NCI-H2196 treated with DMSO at 0.1 percent for 48 hours (cell line): ENCODE data around the gene AMBRA1.
"Not testable (repeated sequence)": the region's sequence is repeated elsewhere in the genome, so short reads cannot be mapped to it uniquely, and the experiment has no call there.

ENCODE experiments used
- DNase-seq: peaks from one replicate; lab custom pipeline; 2025; ENCODE audit not compliant: unreplicated experiment; lab: John Stamatoyannopoulos, UW

AMBRA1 gene

GRCh38 chr11:46383974-46384701, 209.7 kb downstream of the AMBRA1 start:
- no peak for DNase-seq

GRCh38 chr11:46383404-46383758, 210.4 kb downstream of the AMBRA1 start:
- no peak for DNase-seq

- DNase-seq = peak; percentile 38
Observed at GRCh38 chr11:46382646-46383403, 211.0 kb downstream of the AMBRA1 start.

GRCh38 chr11:46381819-46382645, 211.8 kb downstream of the AMBRA1 start:
- no peak for DNase-seq

GRCh38 chr11:46381048-46381818, 212.6 kb downstream of the AMBRA1 start, which contains the start of gene MDK:
Gene MDK (plus strand): TSS chr11:46381669. CDS start chr11:46382058, 389 bp downstream.
- DNase-seq = peak; percentile 23

- DNase-seq = peak; percentile 52
Observed at GRCh38 chr11:46380340-46381047, 213.3 kb downstream of the AMBRA1 start.

- not testable (repeated sequence) for DNase-seq
Observed at GRCh38 chr11:46379482-46380293, 214.1 kb downstream of the AMBRA1 start.

GRCh38 chr11:46378811-46379481, 214.9 kb downstream of the AMBRA1 start:
- DNase-seq = no peak

- DNase-seq = no peak
Observed at GRCh38 chr11:46378296-46378695, 215.5 kb downstream of the AMBRA1 start.

- no peak for DNase-seq
Observed at GRCh38 chr11:46377831-46378230, 216.0 kb downstream of the AMBRA1 start.

- DNase-seq = no peak
Observed at GRCh38 chr11:46377290-46377689, 216.5 kb downstream of the AMBRA1 start.

GRCh38 chr11:46376258-46377050, 217.4 kb downstream of the AMBRA1 start:
- no peak for DNase-seq

GRCh38 chr11:46375392-46376101, 218.3 kb downstream of the AMBRA1 start:
- DNase-seq = no peak

- no peak for DNase-seq
Observed at GRCh38 chr11:46374815-46375214, 219.0 kb downstream of the AMBRA1 start.

- DNase-seq = no peak
Observed at GRCh38 chr11:46373787-46374740, 219.8 kb downstream of the AMBRA1 start.

- DNase-seq = not testable (repeated sequence)
Observed at GRCh38 chr11:46372501-46372900, 221.3 kb downstream of the AMBRA1 start.
